ENCODE data around the gene SIAE.
"Not testable (repeated sequence)": the region's sequence is repeated elsewhere in the genome, so short reads cannot be mapped to it uniquely, and the experiment has no call there.

Gene SIAE

DNA sequence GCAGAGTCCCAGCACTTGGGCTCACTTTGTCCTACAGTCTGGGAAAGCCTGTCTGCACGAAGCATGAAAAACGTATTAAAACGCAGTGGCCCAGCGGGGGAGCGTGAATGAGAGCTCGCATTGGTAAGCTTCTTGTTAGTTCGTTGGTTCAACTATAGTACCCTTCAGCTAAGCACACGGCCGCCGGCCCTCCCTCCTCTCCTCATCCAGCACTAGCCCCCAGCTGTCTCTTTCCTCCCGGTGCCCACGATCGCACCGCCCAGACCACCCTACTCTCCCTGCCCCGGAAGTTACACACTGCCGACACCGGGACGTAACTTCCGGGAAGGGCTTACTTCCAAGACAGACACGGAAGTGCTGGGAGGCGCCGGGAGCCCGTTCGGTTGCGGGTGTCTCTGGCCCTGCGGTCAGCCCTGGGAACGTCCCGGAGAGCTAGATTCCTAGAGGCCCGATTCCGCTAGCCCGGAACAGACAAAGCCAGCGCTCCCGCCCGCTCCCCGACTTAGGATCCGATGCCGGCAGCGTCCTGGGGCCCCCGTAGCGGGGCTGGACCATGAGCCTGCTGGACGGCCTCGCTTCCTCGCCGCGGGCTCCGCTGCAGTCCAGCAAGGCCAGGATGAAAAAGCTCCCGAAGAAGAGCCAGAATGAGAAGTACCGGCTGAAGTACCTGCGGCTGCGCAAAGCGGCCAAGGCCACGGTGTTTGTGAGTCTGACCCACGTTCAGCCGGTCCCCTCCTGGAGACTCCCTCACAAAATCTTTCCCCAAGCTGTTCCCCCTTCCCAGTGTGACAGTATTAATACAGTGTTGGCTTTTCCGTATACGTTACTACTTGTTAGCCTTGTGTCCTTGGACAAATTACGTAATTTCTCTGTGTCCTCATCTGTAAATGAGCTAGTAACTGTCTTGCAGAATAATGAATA is 50.7 kb downstream of the SIAE start, which contains the start of gene TBRG1:
Gene TBRG1, plus strand, starts transcription at position 334 of the 921 bp plus-strand sequence. Its CDS starts 220 bp downstream, at position 554.
- peak; percentile 77 for DNase-seq (ENCODE audit: low read depth)

DNA sequence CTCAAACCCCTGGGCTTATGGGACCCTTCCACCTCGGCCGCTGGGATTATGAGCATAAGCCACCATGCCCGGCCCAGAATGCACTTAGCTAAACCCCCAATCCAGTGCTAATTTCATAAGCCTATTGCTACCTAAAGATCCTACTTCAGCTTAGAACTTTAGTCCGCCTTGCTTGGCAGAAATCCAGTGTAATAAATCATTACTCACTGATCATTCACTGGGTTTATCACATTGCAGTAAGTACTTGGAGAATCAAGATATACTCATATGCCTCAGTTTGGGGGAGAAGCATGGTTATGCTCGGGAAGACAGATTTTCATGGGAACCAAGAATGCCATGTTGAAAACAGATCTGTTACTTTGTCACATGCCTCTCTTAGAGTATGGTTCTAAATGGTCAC is 54.7 kb downstream of the SIAE start:
- no peak for DNase-seq (ENCODE audit: low read depth)

- DNase-seq (ENCODE audit: low read depth) = no peak
These were observed 60.8 kb downstream of the SIAE start for GRCh38 chr11:124612567-124613246.

- DNase-seq (ENCODE audit: low read depth) = no peak
These were observed 61.5 kb downstream of the SIAE start for GRCh38 chr11:124612045-124612444.

DNA sequence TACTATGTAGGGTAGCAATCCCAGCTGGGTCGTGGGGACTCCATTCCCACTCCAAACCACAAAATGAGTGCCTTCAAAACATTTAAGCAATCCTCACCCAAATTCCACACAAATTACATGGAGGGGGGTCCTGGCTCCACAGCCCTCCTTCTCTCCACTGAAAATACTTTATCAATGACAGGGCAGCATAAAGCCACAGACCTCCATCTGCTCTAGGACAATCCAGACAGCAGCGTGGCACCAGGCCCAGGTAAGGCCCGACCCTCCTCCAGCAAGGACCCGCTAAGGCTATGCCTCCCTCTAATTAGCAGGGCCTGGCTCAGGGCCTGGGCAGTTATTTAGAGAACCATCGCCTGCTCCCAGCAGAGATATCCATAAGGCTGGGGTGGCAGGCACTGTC is 62.5 kb downstream of the SIAE start, which contains the start of gene PANX3:
Gene PANX3, plus strand, starts transcription at position 365 of the 400 bp plus-strand sequence. CDS start 129 bp downstream, outside the sequence.
- no peak for DNase-seq (ENCODE audit: low read depth)

DNA sequence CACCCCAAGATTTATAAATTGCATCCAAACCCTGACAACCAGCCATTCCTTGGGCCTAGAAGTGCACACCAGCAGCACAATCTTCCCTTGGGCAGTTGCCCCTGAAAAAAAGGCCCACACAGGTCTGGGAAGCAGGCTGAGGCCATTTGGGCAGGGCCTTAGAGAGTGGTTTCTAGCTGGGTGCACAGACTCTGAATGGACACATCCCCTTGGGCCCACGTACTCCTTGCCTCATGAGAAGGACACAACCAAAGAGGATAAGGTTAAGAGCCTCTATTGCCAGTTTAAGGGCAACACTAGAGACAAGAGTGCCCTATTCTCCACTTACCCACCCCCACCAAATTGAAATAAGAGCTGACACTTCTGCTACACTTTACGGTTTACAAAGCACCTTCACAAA is 63.2 kb downstream of the SIAE start:
- no peak for DNase-seq (ENCODE audit: low read depth)

DNA sequence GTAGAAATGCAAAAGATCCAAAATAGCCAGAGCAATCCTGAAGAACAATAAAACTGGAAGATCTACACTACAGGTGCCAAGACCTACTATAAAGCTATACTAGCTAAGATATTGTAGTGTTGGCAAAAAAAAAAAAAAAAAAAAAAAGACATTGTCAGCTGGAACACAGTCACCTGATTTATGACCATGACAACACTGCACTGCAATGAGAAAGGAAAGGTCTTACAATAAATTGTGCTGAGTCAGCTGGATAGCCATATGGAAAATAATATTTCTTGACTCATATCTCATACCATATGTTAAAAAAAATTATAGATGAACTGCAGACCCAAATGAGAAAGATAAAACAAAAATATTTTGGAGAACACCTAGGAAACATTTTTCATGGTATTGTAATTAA is 65.4 kb downstream of the SIAE start:
- no peak for DNase-seq (ENCODE audit: low read depth)

DNA sequence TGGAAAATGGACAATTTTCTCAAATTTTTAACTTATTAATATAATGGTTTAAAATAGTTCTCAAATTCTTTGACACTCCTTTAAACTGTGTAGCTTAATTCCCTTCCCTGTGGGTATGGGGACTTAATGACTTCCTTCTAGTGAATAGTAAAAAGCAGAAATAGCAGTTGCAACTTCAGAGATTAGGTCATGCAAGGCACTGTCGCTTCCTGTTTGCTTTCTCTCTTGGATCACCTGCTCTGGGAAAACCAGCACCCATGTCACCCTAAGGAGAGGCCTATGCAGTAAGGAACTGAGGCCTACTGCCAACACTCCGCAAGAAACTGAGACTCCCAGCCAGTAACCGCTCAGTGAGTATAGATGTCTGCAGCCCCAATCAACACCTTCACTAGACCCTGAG is 67.8 kb downstream of the SIAE start:
- no peak for DNase-seq (ENCODE audit: low read depth)

- not testable (repeated sequence) for DNase-seq (ENCODE audit: low read depth)
These were observed 70.8 kb downstream of the SIAE start for GRCh38 chr11:124602723-124603122.

- no peak for DNase-seq (ENCODE audit: low read depth)
These were observed 71.3 kb downstream of the SIAE start for GRCh38 chr11:124602193-124602592.

DNA sequence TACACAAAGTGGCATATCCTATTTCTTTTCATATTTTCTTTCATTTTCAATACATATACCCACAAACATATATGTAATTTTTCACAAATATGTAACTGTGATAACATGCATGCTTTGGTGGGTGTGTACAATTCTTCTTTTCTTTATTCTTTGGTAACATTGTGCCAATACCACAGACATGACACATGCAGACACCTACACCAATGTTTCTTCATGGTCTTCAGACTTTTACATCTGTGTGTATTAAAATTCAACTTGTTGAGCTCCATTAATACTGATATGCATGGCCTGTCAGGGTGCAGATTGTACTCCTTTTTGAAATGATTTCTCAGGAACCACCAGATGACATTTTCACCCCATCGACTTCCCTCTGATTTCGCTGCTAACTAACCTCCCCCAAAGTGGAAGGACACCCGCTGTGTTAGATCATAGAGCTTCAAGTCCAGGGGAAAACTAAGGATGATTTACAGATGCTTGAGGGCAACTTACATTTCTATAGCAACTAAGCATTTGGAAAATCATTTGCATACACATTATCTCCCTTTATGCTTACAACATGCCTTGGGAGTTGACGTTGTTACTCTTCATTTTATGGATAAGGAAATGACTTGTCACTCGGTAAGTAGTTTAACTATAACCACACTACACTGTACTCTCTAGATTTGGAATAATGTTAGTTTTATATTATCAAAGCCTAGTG is 72.8 kb downstream of the SIAE start:
- DNase-seq (ENCODE audit: low read depth) = no peak

GRCh38 chr11:124597626-124598025 is 75.9 kb downstream of the SIAE start:
- no peak for DNase-seq (ENCODE audit: low read depth)

DNA sequence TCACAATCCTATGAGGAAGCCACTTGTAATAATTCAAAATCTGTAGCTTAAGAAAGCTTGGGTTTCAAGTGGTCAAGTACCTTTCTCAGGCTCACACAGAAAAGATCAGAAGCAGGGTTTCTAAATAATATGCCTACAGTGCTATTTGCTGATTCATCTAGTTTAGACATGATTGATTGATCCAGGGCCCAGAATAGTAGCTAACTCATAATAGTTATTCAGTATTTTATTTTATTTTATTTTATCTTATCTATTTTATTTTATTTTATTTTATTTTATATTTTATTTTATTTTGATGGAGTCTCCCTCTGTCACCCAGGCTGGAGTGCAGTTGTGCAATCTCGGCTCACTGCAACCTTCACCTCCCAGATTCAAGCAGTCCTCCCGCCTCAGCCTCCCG is 78.2 kb downstream of the SIAE start:
- DNase-seq (ENCODE audit: low read depth) = no peak

- no peak for DNase-seq (ENCODE audit: low read depth)
These were observed 80.9 kb downstream of the SIAE start for GRCh38 chr11:124592627-124593026.

DNA sequence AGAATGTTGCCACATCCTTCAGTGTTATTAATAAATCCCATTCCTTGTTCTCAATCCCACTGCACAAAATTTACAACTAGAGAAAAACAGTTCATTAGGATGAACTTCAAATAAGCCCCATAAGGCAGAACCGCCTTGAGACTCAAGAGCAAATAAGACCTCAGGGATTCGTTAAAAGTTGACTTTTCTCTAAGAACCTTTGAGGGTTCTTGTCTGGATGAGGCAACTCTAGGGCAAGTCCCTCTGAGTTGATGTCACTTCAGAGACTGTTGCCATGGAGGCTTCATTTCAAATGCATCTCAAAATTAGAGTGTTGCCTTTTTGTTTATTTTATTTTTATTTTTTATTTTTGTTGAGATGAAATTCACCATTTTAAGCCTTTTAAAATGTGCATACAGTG is 82.1 kb downstream of the SIAE start:
- DNase-seq (ENCODE audit: low read depth) = no peak

- DNase-seq (ENCODE audit: low read depth) = peak; percentile 31
These were observed 87.2 kb downstream of the SIAE start for GRCh38 chr11:124586238-124586860.

DNA sequence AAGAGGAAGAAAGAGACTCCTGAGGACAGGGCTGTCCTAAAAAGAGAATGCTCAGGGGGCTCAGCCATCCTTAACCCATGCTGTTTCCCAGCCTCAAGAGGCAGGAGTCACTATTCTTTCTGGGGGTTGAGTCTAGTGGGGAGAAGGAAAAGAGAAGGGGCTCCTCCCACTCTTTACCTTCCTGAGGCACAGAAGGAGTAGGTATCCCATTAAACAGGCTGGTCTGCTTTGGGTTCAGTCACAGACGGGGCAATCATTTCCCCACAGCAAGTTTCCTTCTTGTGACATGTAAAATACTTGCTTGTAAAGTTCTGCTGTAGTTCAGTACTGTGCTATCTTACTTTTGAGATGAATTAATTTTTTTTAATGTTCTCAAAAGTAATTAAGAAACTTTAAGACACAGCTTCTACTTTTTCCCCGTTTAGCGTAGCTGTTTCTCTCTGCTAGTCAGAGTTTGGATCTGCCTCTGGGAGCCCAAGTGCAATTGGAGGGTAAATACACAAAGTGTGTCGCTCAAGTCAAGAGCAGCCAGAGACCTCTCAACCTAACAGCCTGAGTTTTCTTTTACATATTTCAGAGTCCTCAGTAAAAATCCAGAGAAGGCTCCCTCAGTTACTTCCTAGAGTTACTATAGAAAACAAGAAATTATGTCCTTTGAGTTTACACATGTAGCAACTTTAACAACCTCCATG is 88.7 kb downstream of the SIAE start:
- DNase-seq (ENCODE audit: low read depth) = no peak

- DNase-seq (ENCODE audit: low read depth) = no peak
These were observed 89.8 kb downstream of the SIAE start for GRCh38 chr11:124583781-124584180.
